ENCODE results near the gene MAX. TPM values are rescaled to one million over a fixed set of nuclear protein-coding genes. Genes with fewer than 3 reads are reported as not detected.

Gene MAX
- total RNA-seq, 1 donor from 2014 or later = 83.5 TPM

DNA sequence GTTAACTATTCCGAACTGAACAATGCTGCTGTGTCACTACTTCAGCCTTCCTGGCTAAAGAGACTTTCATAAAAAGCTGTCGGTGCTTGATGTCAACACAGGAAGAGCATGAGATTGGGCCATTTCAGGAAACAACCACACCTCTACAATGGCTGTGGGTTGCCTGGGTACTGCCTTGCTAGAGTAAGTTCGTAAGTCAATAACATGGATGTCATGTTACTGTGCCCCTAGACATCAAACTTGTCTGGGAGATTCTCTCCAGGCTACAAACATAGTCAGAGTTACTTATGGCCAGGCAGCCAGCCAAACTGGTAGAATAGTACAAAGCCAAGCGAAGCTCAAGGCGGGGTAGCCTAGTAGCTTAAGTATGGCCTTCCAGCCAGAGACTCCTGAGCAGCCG is 23.1 kb downstream of the MAX start:
- TF ChIP-seq, protein P1, sequence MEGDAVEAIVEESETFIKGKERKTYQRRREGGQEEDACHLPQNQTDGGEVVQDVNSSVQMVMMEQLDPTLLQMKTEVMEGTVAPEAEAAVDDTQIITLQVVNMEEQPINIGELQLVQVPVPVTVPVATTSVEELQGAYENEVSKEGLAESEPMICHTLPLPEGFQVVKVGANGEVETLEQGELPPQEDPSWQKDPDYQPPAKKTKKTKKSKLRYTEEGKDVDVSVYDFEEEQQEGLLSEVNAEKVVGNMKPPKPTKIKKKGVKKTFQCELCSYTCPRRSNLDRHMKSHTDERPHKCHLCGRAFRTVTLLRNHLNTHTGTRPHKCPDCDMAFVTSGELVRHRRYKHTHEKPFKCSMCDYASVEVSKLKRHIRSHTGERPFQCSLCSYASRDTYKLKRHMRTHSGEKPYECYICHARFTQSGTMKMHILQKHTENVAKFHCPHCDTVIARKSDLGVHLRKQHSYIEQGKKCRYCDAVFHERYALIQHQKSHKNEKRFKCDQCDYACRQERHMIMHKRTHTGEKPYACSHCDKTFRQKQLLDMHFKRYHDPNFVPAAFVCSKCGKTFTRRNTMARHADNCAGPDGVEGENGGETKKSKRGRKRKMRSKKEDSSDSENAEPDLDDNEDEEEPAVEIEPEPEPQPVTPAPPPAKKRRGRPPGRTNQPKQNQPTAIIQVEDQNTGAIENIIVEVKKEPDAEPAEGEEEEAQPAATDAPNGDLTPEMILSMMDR (IDR thresholded peaks at IDR 0.05; ENCODE audit: partially characterized antibody, unreplicated experiment) = no peak
- no peak overlapping the region for H3K27ac Mint-ChIP-seq (ENCODE audit: unreplicated experiment)

DNA sequence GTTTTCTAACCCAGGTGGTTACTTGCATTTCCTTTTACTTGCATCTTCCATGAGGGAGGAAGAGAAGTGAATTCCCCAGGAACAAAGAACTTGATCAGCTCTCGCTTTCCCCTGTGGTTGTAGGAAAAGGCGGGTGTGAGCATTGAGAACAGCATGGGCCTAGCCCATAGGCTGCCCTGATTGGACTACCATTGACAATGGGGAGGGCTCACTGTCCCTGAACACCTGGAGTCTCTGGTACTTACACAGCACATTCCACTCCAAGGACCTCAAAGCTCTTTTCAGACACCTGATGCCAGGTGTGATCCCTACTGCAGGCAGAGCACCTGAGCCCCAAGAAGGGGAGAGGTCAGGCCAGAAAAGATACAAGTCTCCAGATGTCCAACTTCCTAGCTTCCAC is 25.0 kb downstream of the MAX start:
- no peak overlapping the region for H3K4me3 Mint-ChIP-seq (ENCODE audit: unreplicated experiment)
- H3K9me3 Mint-ChIP-seq (ENCODE audit: unreplicated experiment) = peaks cover 2% of the 10 kb centered on the region
- H3K36me3 Mint-ChIP-seq (ENCODE audit: unreplicated experiment) = peaks cover 8% of the 10 kb centered on the region
- no peak for DNase-seq
- H3K4me1 Mint-ChIP-seq (ENCODE audit: low read depth, unreplicated experiment) = no peaks in the 10 kb centered on the region
- no peaks in the 10 kb centered on the region for H3K27me3 Mint-ChIP-seq (ENCODE audit: unreplicated experiment)
- TF ChIP-seq, protein P1 (IDR thresholded peaks at IDR 0.05; ENCODE audit: partially characterized antibody, unreplicated experiment) = no peak
- H3K27ac Mint-ChIP-seq (ENCODE audit: unreplicated experiment) = no peak overlapping the region

More for the DNA sequence above, 23.1 kb downstream of the MAX start:
- peaks cover 3% of the 10 kb centered on the region for H3K4me1 Mint-ChIP-seq (ENCODE audit: low read depth, unreplicated experiment)
- no peak overlapping the region for H3K4me3 Mint-ChIP-seq (ENCODE audit: unreplicated experiment)
- peaks cover 2% of the 10 kb centered on the region for H3K9me3 Mint-ChIP-seq (ENCODE audit: unreplicated experiment)
- DNase-seq = no peak
- H3K36me3 Mint-ChIP-seq (ENCODE audit: unreplicated experiment) = peaks cover 8% of the 10 kb centered on the region
- H3K27me3 Mint-ChIP-seq (ENCODE audit: unreplicated experiment) = no peaks in the 10 kb centered on the region

DNA sequence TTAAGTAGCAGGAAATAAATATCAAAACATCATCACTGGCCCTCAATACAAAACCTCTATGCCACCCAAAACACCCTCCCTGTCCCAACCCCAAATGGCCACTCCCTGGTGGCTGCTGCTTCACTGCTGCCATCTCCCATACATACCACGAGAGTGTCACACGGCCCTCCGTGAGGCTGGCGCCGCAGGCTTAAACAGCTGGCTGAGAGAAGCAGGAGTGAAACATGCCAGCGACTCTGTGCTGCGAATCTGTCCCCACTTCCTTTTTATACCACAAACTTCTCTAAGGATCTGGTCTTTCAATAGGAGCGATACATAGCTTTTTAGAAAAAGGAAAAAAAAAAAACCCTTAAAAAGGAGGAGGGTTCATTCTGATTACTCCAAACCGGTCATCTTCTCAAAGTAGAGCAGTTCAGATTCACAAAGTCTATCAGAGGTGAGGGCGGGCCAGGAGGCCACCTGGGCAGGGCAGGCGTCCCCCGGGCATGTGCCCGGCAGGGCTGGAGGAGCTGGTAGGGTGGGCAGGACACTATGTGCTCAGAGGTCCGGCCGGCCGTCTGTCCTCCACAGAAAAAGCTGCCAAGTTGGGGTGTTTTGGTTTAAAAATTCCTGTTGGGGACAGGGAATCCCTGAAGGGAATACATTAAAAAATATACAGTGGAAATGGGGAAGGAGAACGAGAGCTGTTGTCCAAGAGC is 26.5 kb downstream of the MAX start:
- Mint-ChIP-seq H3K36me3 (ENCODE audit: unreplicated experiment) (peaks cover 8% of the 10 kb centered on the region), H3K4me3 (ENCODE audit: unreplicated experiment) (no peak overlapping the region), H3K4me1 (ENCODE audit: low read depth, unreplicated experiment) (no peaks in the 10 kb centered on the region), H3K27me3 (ENCODE audit: unreplicated experiment) (no peaks in the 10 kb centered on the region), H3K9me3 (ENCODE audit: unreplicated experiment) (peaks cover 2% of the 10 kb centered on the region), H3K27ac (ENCODE audit: unreplicated experiment) (no peak overlapping the region)
- DNase-seq = no peak
- TF ChIP-seq, protein P1 (IDR thresholded peaks at IDR 0.05; ENCODE audit: partially characterized antibody, unreplicated experiment) = no peak

DNA sequence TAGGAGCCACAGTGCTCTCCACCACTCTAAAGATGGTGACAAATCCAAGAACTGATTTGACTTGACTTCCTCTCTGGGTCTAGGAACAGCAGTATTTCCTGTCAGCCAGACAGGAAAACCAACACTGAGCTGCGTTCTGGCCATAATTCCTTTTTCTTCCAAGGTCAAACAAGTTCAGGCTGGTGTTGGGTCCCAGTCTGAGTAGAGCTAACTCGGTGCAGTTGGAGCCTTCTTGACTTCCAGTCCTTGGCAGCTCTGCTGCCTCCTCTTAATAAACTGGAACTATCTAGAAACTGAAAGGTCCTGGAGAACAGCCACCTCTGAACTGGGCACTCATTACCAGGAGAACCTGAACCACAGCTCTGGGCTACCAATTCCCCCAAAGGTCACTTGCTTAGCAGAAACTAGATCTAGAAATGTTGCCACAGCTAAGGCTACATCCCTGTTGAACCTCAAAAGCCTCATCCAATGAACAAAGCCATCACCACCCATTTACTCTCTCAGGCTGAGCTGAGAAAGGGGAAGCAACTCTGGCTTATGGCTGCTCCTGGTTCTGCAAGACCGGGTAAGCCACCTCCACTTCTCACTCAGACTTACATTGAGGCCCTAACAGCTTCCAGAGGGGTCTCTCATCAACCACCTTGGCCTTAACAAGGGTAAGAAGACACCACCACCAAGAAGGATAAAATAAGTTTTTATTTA is 27.7 kb downstream of the MAX start:
- Mint-ChIP-seq H3K4me1 (ENCODE audit: low read depth, unreplicated experiment) (no peaks in the 10 kb centered on the region), H3K9me3 (ENCODE audit: unreplicated experiment) (peaks cover 2% of the 10 kb centered on the region), H3K4me3 (ENCODE audit: unreplicated experiment) (no peak overlapping the region), H3K27ac (ENCODE audit: unreplicated experiment) (no peak overlapping the region), H3K27me3 (ENCODE audit: unreplicated experiment) (no peaks in the 10 kb centered on the region), H3K36me3 (ENCODE audit: unreplicated experiment) (peaks cover 8% of the 10 kb centered on the region)
- no peak for DNase-seq
- TF ChIP-seq, protein P1 (IDR thresholded peaks at IDR 0.05; ENCODE audit: partially characterized antibody, unreplicated experiment) = no peak

DNA sequence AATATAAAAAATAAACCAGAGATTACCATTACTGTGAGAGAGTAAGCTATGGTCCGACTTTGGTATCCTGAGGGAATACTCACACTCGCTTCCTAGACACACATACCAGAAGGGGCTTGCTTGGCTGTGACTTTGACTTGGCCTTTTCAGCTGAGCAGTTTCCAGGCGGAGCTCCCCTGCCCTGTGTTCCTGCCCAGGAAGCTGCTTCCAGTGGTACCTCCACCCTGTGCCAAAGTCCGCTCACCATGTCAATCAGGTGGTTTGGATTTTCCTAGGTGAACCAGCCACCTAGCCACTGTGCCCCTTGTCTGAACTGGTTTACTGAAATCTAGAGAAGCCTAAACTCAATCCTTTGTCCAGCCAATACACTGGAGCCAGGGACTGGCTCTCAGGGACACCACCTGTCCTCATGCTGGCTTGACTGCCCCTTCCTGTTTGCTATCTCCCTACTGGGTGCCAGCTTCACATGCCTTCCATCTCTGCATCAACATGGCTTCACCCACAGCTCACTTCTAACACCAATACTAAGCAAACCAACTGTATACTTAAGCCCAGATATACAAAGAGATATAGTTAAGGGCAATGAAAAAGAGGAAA is 28.6 kb downstream of the MAX start:
- TF ChIP-seq, protein P1 (IDR thresholded peaks at IDR 0.05; ENCODE audit: partially characterized antibody, unreplicated experiment) = no peak
- no peak overlapping the region for H3K4me3 Mint-ChIP-seq (ENCODE audit: unreplicated experiment)
- no peak for DNase-seq
- H3K9me3 Mint-ChIP-seq (ENCODE audit: unreplicated experiment) = peaks cover 2% of the 10 kb centered on the region
- H3K27ac Mint-ChIP-seq (ENCODE audit: unreplicated experiment) = no peak overlapping the region
- H3K4me1 Mint-ChIP-seq (ENCODE audit: low read depth, unreplicated experiment) = no peaks in the 10 kb centered on the region
- peaks cover 8% of the 10 kb centered on the region for H3K36me3 Mint-ChIP-seq (ENCODE audit: unreplicated experiment)
- H3K27me3 Mint-ChIP-seq (ENCODE audit: unreplicated experiment) = no peaks in the 10 kb centered on the region

All from glutamatergic neuron (in vitro differentiated cells).